ENCODE results near the gene ZIK1. TPM values are rescaled to one million over a fixed set of nuclear protein-coding genes. Genes with fewer than 3 reads are reported as not detected.

Gene ZIK1
- total and polyA plus RNA-seq, 9 of the 15 experiments (the other 6 are each of a cell fraction or from before 2014, with no cell fraction given): 0.03 to 0.42 (median 0.15) TPM; not detected in 1

GRCh38 chr19:57613941-57614743 lies 30.2 kb downstream of the ZIK1 start, which contains the start of gene ZNF134 (continued):
- TF ChIP-seq, protein P1, sequence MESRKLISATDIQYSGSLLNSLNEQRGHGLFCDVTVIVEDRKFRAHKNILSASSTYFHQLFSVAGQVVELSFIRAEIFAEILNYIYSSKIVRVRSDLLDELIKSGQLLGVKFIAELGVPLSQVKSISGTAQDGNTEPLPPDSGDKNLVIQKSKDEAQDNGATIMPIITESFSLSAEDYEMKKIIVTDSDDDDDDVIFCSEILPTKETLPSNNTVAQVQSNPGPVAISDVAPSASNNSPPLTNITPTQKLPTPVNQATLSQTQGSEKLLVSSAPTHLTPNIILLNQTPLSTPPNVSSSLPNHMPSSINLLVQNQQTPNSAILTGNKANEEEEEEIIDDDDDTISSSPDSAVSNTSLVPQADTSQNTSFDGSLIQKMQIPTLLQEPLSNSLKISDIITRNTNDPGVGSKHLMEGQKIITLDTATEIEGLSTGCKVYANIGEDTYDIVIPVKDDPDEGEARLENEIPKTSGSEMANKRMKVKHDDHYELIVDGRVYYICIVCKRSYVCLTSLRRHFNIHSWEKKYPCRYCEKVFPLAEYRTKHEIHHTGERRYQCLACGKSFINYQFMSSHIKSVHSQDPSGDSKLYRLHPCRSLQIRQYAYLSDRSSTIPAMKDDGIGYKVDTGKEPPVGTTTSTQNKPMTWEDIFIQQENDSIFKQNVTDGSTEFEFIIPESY (CRISPR knock-in tag; IDR thresholded peaks at IDR 0.05): peak; percentile 71
- TF ChIP-seq ZBTB34 (CRISPR knock-in tag; IDR thresholded peaks at IDR 0.05) (no peak), TGIF2 (CRISPR knock-in tag; IDR thresholded peaks at IDR 0.05) (peak; percentile 79; the same call in 1 of the 2 replicates), ZNF12 (CRISPR knock-in tag; IDR thresholded peaks at IDR 0.05) (no peak), STAT5A (IDR thresholded peaks at IDR 0.05; ENCODE audit: borderline replicate concordance, low read length) (no peak), RBM39 (optimal IDR thresholded peaks at IDR 0.05; ENCODE audit: low read depth, low read length) (no peak), HDAC1 (IDR thresholded peaks at IDR 0.05) (peak in 1 of 2 experiments; percentile 41; a peak in 2 of 4 replicates), SUPT5H (IDR thresholded peaks at IDR 0.05) (peak; percentile 63), XRCC5 (IDR thresholded peaks at IDR 0.05; ENCODE audit: low read depth, low read length) (peak; percentile 60; the same call in 1 of the 2 replicates), POLR2G (IDR thresholded peaks at IDR 0.05; ENCODE audit: low read depth, low read length) (peak; percentile 86)
- TF ChIP-seq, protein P2, sequence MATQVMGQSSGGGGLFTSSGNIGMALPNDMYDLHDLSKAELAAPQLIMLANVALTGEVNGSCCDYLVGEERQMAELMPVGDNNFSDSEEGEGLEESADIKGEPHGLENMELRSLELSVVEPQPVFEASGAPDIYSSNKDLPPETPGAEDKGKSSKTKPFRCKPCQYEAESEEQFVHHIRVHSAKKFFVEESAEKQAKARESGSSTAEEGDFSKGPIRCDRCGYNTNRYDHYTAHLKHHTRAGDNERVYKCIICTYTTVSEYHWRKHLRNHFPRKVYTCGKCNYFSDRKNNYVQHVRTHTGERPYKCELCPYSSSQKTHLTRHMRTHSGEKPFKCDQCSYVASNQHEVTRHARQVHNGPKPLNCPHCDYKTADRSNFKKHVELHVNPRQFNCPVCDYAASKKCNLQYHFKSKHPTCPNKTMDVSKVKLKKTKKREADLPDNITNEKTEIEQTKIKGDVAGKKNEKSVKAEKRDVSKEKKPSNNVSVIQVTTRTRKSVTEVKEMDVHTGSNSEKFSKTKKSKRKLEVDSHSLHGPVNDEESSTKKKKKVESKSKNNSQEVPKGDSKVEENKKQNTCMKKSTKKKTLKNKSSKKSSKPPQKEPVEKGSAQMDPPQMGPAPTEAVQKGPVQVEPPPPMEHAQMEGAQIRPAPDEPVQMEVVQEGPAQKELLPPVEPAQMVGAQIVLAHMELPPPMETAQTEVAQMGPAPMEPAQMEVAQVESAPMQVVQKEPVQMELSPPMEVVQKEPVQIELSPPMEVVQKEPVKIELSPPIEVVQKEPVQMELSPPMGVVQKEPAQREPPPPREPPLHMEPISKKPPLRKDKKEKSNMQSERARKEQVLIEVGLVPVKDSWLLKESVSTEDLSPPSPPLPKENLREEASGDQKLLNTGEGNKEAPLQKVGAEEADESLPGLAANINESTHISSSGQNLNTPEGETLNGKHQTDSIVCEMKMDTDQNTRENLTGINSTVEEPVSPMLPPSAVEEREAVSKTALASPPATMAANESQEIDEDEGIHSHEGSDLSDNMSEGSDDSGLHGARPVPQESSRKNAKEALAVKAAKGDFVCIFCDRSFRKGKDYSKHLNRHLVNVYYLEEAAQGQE (IDR thresholded peaks at IDR 0.05; ENCODE audit: borderline replicate concordance): no peak
- TF ChIP-seq, protein P2 (CRISPR knock-in tag; IDR thresholded peaks at IDR 0.05; ENCODE audit: low read depth): peak; percentile 50; the same call in 1 of the 2 replicates
- TF ChIP-seq, protein P3, sequence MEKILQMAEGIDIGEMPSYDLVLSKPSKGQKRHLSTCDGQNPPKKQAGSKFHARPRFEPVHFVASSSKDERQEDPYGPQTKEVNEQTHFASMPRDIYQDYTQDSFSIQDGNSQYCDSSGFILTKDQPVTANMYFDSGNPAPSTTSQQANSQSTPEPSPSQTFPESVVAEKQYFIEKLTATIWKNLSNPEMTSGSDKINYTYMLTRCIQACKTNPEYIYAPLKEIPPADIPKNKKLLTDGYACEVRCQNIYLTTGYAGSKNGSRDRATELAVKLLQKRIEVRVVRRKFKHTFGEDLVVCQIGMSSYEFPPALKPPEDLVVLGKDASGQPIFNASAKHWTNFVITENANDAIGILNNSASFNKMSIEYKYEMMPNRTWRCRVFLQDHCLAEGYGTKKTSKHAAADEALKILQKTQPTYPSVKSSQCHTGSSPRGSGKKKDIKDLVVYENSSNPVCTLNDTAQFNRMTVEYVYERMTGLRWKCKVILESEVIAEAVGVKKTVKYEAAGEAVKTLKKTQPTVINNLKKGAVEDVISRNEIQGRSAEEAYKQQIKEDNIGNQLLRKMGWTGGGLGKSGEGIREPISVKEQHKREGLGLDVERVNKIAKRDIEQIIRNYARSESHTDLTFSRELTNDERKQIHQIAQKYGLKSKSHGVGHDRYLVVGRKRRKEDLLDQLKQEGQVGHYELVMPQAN (IDR thresholded peaks at IDR 0.05; ENCODE audit: borderline replicate concordance): no peak

All from K562 (cell line).